ENCODE measurements around the gene ACSL4.
"Not testable (repeated sequence)": the region's sequence is repeated elsewhere in the genome, so short reads cannot be mapped to it uniquely, and the experiment has no call there.

The ACSL4 gene

DNA sequence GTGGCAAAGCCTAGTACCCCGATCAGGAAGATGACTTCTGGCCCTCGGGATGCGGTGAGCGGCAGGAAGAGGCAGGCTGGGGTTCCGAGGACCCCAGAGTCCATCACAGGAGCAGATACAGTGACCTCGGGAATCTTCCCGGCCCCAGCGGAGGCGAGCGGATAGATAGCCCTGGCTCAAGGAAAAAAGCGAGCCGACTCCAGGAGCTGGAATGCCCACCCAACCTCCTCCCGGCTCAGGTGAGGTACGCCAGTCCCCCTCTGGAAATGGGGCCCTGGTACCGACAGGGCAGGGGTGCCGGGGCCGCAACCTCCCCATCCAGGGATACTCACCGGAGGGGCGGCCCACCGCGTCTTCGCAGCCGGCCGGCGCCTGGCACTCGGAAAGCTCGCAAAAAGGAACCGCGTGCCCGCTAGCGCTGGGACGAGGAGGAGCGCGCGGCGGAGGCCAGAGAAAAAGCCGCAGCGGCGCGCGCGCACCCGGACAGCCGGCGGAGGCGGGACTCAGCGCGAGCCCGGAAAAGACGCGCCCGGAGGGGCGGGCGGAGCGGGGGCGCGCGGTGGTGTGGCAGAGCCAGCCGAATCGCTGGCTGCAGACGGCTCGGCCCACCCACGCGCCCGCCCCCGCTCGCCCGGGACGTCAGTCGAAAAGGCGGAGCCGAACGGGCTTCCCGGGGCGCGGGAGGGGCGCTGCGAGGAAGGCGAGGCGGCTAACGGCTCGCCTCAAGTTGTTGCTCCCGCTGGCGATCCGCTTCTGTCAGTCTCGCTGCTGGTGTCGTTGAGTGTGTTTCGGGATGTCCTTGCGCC lies at the start of gene ACSL4:
Gene ACSL4 (minus strand): TSS at position 451 of the 806 bp plus-strand sequence. CDS start 49,894 bp downstream, outside the sequence.
- peak; percentile 83 for DNase-seq

DNA sequence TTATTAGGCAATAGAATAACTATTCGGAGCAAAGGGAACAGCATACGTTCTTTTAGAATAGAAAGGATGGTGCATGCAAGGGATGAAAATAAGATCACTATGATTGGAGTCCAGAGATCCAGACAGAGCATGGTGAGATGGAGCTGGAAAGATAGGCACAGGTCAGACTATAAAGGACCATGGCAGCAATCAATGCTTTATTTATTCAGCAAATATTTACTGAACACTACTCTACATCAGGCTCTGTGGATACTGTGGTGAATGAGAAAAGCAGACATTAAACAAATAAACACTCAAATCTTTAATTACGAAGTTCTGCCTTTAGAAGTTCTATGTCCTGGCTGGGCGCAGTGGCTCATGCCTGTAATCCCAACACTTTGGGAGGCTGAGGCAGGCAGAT lies 44.7 kb upstream of the ACSL4 start:
- DNase-seq: no peak

DNA sequence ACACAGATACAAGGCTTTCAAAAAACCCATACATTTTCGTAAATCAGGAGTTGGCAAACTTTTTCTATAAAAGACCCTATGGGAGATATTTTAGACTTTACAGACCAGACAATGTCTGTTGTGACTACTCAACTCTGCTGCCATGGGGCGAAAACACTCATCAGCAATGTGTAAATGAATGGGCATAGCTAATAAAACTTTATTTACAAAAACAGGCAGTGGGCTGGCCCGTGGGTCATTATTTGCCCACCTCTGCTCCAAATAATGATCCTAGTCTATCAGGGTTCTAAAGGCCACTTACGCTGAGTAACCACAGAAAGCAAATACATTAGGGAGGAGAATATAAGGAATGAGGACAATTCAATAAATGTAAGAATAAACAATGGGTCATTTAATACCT lies 43.9 kb upstream of the ACSL4 start:
- DNase-seq: no peak

DNA sequence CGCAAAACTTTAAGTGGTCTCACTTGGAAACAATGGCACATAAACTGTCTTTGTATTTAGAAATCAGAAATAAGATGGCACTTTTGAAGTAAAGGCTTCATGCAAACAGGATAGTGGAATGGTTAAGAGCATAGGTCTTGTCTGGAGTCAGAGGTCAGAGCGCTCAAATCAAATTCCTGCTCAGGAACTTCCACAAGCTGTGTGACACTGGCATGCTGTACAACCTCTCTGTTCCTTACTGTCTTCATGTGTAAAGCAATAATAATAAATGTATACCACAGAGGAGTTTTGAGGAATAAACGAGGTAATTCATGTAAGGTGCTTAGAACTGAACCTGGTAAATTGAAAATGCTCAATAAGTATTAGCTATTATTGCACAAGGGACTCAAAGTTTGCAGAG lies 43.4 kb upstream of the ACSL4 start:
- no peak for DNase-seq

DNA sequence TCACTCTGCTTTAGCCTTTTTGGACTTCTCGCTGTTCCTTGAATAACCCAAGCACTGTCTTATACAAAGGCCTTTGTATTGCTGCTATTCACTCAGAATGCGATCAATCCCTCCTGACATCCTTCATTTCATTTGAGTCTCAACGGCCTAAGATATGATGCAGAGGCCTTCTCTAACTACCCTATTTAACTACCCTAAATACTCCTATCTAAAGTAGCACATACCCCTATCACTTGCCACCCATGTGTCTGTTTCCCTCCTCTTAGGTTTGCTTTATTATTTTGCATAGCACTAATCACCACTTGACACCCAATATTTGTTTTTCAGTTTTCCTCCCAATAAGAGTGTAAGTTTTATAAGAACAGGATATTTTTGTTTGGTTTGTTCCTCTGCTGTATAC lies 42.3 kb upstream of the ACSL4 start:
- no peak for DNase-seq

DNA sequence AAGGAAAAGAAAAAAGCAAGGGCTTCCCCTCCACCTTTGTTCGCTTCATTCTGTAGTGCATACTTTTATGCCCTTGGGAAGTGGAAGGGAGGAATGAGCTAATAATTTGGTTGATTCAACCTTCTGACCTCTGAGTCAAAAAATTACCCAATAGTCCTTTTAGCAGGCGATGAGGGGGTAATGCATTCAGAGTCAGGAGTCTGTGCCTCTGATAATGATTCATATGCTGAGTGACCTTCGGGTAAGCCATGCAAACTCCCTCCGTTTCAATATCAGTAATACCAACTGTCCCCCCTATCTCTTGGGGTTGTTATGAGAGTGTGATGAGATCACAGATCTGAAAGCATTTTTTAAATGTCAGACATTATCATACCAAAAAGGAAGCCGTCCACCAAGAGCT lies 41.6 kb upstream of the ACSL4 start:
- peak; percentile 87 for DNase-seq

DNA sequence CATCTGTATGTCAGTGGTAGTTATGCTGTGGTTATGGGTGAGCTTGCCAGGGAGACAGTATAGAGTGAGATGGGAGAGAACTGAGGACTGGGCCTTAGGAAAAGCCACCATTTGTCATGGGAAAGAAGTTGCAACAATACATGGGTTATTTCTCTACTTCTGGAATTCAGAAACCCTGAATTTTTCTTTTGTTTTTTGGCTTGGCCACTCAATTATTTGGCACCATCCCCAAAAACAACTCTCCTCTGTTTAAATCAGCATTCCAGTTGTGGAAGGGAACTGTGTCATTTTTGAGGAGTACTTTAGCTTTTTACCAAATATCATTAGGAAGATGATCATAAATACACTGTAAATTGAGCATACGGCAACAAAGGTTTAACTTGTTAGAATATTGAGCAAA lies 41.1 kb upstream of the ACSL4 start:
- DNase-seq: peak; percentile 8

DNA sequence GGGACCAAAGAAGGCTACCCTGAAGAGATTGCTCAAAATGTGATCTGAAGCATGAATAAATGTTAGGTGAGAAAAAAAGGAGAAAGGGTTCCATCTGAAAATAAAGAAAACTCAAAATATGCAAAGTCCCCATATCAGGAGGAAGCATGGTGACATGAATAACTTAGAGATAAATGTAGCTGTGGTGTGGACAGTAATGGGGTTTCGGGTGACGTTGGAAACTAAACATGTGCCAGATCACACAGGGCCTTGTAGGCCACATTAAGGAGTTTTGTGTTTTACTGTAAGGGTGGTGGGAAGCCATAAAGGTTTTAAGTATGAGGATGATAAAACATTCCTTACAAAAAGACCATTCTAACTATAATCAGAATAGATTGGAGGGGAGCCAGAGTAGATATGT lies 40.3 kb upstream of the ACSL4 start:
- no peak for DNase-seq

DNA sequence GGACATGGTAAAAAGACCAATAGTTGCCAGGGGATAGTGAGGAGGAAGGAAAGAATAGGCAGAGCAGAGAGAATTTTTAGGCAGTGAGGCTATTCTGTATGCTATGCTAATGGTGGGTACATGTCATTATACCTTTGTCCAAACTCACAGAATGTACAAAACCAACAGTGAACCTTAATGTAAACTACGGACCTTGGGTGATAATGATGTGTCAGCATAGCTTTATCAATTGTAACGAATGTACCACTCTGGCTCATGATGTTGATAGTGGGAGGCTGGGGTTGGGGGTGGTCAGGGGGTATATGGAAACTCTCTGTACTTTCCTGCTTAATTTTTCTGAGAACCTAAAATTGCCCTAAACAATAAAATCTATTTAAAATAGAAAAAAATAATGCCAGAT lies 37.7 kb upstream of the ACSL4 start:
- DNase-seq: no peak

DNA sequence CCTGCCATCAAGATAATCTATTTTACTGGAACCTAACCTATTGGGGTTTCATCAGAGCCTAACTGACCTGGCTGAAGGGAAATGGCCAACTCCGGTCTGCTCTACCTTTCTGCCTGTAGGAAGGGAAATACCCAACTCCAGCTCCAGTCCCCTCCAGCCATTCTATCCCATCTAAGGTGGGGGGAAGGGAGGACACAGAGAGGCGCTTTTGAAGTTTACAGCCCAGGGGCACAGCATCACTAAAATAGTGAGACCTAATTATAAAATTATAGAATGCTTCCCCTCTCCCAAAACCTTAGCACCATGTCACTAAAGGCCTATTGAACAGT lies 27.8 kb upstream of the ACSL4 start:
- DNase-seq: no peak

DNA sequence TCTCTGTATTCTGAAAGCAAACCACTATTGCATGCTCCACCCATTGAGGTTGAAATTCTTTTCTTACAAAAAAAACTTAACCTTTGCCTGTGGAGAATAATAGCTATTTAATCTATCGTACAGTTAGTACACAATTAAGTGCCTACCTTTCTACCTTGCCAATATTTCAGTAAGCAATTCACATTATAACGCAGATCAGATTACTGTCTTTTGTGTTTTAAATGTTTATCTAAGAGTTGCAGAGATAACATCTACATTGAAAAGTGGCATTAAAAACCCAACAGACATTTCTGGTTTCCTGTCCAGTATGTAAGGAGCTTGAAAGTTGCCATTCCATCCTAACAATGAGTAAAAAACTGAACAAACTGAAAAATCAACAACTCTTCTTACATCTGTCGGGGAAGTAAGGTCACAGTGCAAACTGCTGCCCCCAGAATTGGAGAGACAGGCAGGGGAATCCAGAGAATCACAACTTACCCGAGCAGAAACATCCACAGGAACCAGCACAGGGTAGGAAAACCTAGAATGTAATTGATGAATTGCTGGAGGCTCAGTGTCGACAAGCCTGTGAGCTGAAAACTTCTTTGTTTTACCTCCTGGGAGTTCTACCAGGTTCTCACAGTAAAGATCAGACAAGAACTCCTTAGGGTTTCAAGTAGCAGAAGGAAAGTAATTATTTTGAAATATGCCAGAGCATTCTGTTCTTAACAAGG lies 27.3 kb upstream of the ACSL4 start:
- DNase-seq: no peak

DNA sequence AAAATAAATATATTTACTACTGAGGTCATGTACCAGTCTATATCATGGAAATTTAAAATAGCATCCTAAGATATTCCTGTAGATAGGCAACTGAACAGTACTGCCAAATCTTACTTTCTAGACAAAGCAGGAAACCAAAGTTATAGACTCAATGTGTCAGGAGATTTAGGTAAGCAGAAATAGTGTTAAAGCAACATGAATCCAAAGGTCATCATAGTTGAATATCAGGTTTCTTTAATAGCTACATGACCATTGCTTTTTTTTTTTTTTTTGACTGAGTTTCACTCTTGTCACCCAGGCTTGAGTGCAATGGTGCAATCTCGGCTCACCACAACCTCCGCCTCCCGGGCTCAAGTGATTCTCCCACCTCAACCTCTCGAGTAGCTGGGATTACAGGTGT lies 20.2 kb upstream of the ACSL4 start:
- no peak for DNase-seq

DNA sequence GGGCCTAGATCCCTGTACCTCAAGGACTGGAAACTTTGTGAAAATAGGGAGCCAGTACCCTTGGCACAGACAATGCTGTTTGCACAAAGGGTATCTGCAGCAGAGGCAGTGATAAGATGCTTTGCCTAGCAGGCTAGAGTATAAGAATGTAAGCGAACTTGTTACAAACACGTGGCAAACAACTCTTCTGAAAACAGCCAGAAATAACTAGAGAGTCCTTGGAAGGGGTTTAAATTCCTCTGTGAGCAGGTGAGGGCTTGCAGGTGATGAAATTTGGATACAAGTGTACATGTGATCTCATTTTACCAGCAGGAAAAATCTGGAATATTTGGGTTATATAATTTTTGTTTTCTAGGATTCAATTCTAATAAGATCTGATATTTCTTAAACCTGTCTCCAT lies 18.6 kb upstream of the ACSL4 start:
- DNase-seq: no peak

DNA sequence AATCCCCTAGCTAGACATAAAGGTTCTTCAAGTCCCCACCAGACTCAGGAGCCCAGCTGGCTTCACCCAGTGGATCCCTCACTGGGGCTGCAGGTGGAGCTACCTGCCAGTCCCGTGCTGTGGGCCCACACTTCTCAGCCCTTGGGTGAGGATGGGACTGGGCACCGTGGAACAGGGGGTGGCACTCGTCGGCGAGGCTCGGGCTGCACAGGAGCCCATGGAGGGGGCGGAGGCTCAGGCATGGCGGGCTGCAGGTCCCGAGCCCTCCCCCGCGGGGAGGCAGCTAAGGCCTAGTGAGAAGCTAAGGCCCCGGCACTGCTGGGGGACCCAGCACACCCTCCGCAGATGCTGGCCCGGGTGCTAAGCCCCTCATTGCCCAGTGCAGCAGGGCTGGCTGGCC lies 16.1 kb upstream of the ACSL4 start:
- no peak for DNase-seq

DNA sequence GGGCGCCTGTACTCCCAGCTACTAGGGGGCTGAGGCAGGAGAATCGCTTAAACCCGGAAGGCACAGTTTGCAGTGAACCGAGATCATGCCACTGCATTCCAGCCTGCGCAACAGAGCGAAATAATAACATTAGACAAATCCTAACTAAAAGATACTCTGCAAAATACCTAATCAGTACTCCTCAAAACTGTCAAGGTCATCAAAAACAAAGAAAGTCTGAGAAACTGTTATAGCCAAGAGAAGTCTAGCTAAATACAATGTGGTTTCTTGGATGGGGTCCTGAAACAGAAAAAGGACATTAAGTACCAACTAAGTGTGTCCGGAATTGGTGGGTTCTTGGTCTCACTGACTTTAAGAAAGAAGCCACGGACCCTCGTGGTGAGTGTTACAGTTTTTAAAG lies 14.6 kb upstream of the ACSL4 start:
- DNase-seq: no peak

DNA sequence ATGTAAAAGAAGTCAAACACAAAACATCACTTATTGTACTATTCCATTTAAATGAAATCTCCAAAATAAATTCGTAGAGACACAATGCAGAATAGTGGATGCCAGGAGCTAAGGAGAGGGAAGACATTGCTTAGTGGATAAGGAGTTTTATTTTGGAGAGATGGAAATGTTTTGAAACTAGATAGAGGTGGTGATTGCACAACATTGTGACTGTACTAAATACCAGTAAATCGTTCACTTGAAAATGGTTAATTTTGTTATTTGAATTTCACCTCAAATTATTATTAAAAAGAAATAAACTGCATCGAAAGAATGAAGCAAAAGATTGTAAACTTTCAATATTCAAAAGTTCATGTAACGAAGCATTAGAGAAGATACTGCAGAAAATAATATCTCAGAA lies 9.7 kb upstream of the ACSL4 start:
- no peak for DNase-seq

DNA sequence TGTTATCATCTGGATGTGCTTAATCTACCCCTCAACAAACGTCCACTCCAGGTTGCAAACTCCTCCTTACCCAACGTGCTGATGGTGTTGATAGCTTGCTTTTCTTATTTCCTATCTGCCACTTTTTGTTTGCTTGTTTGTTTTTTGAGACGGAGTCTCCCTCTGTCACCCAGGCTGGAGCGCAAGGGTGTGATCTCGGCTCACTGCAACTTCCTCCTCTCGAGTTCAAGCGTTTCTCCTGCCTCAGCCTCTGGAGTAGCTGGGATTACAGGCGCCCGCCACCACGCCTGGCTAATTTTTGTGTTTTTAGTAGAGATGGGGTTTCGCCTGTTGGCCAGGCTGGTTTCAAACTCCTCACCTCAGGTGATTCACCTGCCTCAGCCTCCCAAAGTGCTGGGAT lies 7.8 kb upstream of the ACSL4 start:
- not testable (repeated sequence) for DNase-seq

DNA sequence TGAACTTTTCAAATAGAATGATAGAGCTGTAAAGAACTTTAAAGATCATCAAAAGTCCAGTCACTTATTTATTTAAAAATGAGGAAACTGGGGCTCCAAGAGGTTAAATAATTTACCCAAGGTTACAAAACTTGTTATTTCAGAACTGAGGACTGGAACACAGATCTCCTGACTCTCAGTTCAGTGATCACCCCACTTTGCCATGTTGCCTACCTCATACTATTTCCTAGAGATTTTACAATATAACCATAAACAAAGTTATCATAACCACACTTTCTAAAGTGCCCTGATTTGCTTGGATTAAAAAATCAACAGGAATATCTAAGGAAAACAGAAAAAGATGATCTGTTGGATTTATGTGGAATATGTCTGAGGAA lies 7.4 kb upstream of the ACSL4 start:
- DNase-seq: no peak

DNA sequence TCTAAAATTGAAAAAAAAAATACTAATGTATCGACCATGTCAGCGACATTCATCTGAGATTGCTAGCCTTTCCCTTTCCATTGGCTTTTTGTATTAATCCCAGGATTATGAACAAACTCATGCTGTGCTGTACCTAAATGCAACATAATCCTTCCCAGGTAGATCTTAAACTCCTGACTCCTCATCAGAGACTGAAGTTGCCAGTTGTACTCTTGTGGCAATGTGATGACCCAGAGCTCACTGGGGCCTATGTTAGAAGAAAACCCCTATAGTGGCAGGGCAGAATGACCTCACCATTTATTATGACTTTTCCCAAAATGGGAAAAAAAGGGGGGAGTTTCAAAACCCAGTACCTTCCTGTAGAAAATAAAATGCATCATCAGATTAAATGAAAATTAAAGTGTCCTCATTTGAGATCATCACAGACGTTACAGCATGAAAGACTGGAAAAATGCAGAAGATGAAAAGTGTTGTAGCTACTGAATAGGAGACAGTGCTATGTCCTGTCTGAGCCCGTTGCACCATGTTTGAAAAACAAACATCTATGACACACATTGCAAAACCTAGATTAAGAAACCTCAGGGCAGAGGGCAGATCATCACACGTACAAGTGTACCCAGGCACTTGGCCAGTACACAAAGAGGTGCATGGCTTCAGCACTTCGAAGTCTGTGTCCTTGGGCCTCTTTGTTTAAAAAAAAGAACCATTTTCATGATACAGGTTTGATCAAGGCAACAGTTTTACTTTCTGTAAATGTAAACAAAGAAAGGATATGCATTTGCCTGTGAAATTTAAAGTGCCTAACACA lies 6.8 kb upstream of the ACSL4 start:
- DNase-seq: peak; percentile 14

DNA sequence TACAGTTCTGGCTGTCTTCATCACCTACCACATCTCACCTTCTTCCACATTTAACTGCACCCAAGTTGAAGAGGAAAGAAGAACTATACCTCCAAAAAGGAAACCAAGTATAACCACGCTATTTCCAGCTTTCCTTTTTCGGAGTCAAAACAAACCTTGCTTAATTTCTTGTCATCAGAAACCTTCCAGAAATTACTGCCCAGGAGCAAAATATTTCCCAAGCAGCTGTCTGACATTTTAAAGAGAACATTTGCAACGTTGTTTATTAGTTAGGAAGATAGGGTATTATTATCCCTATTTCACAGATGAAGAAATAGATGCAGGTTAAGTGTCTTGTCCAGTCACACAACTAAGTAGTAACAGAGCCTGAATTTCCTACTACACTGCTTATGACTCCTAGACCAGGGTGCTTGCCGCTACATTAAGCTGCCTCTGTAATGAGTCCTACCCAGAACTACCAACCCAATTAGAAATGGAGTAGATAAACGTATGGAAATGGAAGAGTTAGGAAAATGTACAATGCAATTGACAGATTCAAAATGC lies 2.2 kb upstream of the ACSL4 start:
- DNase-seq: no peak

DNA sequence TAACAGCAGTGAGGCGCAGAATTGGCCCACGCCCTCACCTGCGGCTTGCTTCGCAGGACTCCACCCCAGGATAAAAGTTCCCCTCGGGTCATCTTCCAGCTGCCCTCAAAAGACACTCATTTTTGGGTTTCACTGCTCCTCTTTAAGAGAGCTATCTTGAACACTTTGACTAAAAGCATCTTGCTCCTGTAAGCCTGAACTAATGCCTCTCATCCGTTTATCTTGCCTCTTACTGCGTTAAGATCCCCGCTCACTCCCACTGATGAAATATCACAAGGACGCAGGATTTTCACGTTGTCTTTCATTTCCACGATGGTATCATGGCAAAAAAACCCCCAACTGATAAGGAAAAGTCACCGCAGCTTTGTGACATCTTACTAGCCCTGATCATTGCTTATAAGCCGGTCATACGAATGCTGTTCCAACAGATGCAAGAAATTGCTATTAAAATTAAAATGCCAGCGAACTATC lies 591 bp upstream of the ACSL4 start:
- DNase-seq: no peak

DNA sequence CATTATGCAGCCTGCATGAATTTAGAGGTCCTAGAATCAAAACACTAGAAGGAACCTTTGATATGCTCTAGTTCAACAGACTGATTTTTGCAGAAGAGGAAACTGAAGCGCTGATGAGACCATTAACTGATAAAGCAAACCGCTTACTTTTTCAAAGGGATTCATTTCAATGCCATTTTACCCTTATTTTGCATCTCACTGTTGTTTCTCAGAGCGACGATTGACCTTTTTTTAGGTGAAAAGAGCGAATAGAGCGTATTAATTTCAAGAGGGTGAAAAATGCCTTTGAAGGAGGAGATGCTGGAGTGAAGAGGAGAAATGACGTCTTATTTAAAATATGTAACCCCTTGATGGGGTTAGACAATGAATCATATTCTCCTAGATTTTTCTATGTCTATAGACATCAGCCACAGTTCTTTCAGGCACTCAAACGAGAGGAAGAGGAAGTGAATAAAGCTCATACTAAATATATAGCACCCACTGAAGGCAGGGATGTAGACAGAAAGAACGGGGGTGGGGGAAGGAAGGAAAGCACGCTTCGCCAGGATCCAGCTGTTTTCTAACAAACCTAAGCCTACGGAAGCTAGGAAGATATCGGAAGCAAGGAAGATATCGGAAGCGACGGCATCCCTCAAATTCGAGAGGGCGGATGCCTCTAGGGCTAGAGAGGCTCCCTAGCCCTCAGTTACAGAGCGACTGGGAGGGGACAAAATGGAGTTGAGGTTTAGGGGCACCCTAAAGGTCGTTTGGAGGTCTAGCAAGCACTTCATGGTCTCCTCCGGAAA lies 848 bp downstream of the ACSL4 start:
- peak; percentile 76 for DNase-seq

DNA sequence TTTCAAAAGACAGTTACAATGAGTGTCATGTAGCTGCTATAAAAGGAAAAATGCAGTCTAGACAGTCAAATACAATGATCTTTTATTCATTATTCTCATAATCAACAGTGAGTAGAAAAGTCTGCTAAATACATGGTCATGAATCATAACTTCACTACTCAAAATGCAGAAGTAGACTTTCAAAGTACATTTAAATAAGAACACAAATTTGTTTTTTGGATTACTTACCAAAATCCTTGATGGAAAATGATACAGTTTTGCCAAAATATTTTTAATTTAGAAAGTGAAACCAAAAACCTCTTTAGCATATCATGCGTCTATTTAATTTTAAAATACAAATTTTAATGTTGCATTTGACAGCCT lies 4.9 kb downstream of the ACSL4 start:
- DNase-seq: no peak

All from EL (cell line).